HG03439 (cell line): Measurements from ENCODE around the gene SASH1.

Source experiments
- ATAC-seq: cut with Tn5 transposase; IDR thresholded peaks from one replicate; pipeline ENCODE4 v1.9.1; 2021; ENCODE audit warnings: mild to moderate bottlenecking, moderate library complexity; ENCODE audit not compliant: unreplicated experiment

SASH1 gene

DNA sequence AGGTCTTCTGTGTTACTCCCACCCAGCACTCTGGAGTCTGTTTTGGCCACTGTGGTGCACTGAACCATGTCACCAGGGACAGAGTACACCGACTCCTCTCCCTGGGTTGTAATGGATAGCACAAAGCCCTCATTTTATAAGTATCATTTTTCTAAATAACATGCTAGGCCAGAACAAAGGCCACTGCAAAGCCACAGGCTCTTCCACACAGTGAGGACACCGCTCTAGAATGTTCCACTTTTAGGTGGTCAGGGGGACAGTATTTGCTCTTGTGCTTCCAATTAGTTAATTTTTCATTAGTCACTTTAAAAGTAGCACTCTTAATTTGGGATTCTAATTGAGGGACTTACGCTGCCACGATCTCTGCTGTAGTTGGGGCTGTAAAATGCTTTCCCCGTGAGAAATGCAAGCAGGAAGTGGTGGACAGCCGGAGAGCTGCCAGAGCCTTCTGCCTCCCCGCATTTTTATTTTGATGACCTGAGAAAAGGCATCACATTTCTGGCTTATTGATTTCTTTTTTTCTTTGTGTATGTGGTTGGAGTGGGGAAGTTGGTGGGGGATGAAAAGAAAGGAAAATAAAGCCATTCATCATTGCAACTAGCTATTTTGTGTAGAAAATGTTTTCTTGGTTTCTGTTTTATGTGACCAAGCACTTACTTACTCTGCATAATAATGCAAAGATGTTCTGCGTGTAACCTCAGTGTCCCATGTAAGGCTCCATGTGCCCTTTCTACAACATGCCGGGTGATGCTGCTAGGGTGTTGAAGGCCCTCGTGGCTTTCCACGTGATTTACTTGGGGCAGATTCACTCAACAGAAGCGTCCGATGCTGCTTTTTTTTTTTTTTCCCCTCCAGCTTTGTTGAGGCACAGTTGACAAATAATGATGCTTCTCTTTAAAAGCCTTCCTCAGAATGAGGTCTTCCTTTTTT is 195.9 kb downstream of the SASH1 start:
- ATAC-seq, result no peak

GRCh38 chr6:148543540-148543939 is 200.9 kb downstream of the SASH1 start:
- no peak for ATAC-seq

- ATAC-seq, result no peak
Observed at GRCh38 chr6:148544421-148544820, 201.8 kb downstream of the SASH1 start.

GRCh38 chr6:148545901-148546300 is 203.3 kb downstream of the SASH1 start:
- no peak for ATAC-seq

DNA sequence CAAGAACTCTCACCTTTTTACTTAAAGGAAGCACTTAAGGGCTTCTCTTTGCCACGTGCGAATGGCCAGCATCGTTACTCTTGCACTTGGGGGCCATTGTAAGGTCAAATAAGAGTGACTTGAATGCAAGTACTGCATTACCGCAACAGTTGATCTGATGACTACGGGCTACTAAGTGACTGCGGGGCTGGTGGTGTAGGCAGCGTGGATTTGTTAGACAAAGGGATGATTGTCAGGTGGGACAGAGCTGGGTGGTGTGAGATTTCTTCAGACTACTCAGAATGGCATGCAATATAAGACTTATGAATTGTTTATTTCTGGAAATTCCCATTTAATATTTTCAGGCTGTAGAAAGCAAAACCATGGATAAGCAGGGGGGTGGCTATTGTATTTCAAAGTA is 204.5 kb downstream of the SASH1 start:
- ATAC-seq, result no peak

- no peak for ATAC-seq
Observed at GRCh38 chr6:148548065-148548748, 205.6 kb downstream of the SASH1 start.

- ATAC-seq, result no peak
Observed at GRCh38 chr6:148548749-148549140, 206.1 kb downstream of the SASH1 start.

DNA sequence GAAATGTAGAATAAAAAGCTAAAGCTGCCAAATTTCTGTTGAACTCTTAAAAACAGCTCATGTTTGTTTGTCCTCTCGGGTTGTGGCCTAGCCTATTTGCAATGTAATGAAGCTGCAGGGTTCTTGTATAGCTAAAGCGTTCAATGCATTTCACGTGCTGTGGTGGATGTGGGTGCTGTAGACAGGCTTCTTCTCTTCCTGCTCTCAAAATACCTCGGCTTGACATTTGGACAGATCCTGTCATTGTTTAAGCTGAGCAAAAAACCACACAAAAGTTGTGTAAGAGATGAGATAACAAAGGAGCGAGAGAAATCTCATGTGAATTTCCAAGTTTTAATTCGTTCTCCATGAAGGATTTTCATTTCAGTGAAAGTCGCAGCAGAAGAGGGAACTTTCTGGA is 207.9 kb downstream of the SASH1 start:
- ATAC-seq, result no peak

DNA sequence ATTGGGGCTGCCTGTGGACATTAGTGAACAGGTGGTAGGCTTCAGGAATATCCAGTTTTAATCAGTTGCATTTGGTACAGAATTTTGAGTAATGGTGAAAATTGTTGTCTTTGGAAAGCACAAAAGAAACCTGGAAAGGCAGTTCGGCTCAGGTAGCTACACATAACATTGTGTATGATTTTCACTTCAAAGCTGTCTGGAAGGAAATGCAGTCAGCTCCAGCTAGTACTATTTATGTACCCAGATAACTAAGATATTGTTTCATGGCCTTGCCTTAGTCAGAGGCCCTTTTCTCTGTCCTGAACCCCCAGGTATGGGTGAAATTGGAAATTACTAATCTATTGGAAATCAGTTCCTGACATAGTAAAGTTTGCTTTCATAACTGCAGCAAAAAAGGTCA is 208.6 kb downstream of the SASH1 start:
- ATAC-seq, result no peak

- ATAC-seq, result no peak
Observed at GRCh38 chr6:148556410-148556809, 213.8 kb downstream of the SASH1 start.

DNA sequence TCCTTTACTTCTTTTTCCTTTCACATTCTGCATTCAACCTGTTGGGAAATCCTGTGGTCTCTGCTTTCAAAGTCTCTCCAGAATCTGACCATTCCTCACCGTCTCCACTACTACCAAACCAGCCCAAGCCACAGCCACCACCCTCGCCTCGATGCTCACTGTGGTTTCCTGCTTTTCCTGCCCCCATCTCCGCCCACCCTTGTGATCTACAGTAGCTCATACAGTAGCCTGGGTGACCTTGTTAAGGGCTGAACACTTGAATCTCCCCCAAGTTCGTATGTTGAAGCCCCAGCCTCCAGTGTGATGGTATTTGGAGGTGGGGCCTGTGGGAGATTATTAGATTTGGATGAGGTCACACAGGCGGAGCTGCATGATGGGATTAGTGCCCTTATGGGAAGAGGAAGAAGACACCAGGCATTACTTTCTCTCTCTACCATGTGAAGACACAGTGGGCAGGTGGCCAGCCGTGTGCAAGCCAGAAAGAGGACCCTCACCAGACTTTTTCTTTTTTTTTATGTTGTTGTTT is 215.2 kb downstream of the SASH1 start:
- no peak for ATAC-seq

- ATAC-seq, result peak; percentile 73
Observed at GRCh38 chr6:148559848-148560433, 217.3 kb downstream of the SASH1 start.

GRCh38 chr6:148561629-148562028 is 219.0 kb downstream of the SASH1 start:
- no peak for ATAC-seq

DNA sequence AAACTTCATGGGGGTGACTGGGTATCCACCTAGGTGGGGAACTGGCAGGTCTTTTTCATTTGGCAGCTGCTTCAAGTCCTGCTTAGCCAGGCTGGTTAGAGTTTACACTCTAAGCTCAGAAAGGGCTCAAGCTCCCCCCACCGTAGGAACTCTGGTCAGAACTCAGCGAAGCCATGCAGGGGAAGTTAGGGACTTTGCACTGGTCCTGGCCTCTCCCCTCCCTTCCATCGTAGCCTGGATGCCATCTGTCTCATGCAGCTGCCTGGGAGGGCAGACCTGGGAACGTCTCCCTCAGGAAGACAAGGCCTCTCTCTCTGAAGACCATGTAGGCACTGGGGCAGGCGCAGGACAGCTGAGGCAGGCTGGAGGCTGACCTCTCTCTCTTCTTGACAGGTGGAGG is 220.4 kb downstream of the SASH1 start:
- ATAC-seq, result no peak

- no peak for ATAC-seq
Observed at GRCh38 chr6:148564494-148565035, 221.9 kb downstream of the SASH1 start.

GRCh38 chr6:148565321-148565926 is 222.8 kb downstream of the SASH1 start:
- ATAC-seq, result no peak

DNA sequence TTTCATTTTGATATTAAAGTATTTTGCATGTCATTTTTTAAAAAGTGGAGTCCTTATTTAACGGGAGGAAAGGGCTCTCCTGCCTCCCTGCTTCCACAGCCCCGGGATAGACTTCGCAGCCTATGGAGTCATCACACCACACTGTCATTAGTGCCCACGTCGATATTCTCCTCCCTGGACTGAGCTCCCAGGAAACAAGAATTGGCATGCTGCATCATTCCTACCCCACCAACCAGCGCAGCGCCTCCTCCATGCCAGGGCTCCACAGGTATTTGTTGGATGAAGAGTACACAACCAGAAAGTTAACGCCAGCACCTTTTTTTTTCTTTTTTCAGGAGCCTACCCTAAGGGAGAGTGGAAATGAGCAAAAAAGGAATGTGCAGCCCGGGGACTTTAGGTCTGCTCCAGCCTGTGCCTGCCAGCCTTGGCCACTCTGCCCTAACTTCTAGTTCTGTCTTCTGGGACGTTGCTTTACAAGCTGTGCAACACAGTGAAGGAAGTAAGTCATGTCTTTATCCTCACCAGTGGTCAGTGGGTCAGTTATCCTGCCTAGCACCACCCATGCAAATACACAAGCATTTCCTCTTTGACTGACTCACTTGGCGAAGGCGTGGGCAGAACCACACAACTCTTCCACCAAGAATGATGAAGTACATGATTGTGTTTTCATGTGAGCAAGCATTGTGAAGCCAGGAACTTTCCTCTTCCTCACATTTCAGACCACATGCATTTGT is 223.5 kb downstream of the SASH1 start:
- ATAC-seq, result peak; percentile 42

GRCh38 chr6:148566664-148567350 is 224.2 kb downstream of the SASH1 start:
- peak; percentile 42 for ATAC-seq

GRCh38 chr6:148570456-148570855 is 227.8 kb downstream of the SASH1 start:
- no peak for ATAC-seq
